HCT116 (cell line): ENCODE data around the gene KLHDC4. TPM values are rescaled to one million over a fixed set of nuclear protein-coding genes. Genes with fewer than 3 reads are reported as not detected.

Experiments
- ATAC-seq: fragments of 200-7000 bp; cut with Tn5 transposase; 2 replicates; pipeline ENCODE4 v1.9.1; 2020; ENCODE audit warnings: mild to moderate bottlenecking, moderate library complexity
- BruUV-seq: library from RNA; stranded (reverse); fragments of 400-500 nt; replicated peaks from 2 replicates; lab custom pipeline; 2021; lab: Mats Ljungman, UMichigan
- CTCF ChIA-PET: fragments of 300-600 bp; sonication (Branson Sonifier 250); formaldehyde crosslinking; loops from one replicate; lab custom pipeline; 2021; ENCODE audit warnings: antibody characterized with exemption; lab: Charles Lee
- POLR2A ChIA-PET: fragments of 300-600, 350-600 bp; sonication (Branson Sonifier 250); formaldehyde crosslinking; loops from one replicate; lab custom pipeline; 2021; ENCODE audit warnings: antibody characterized with exemption; lab: Charles Lee
- RAD21 ChIA-PET, 2 experiments: fragments of 300-600 bp; sonication (Branson Sonifier 250); formaldehyde crosslinking; loops; one replicate each; lab custom pipeline; 2023; ENCODE audit warnings: low total read pairs in 2 of 2; ENCODE audit not compliant: uncharacterized antibody in 2 of 2, unreplicated experiment in 2 of 2, low non-redundant PET in 1 of 2; lab: Charles Lee
- DNase-seq: peaks from one replicate; pipeline ENCODE4 v3.0.0-alpha.2; 2010; ENCODE audit warnings: low read depth, low spot score
- H2AFZ ChIP-seq: fragments of 200-600 bp; shearing (Covaris generic), sonication (generic); 2 replicates; pipeline ENCODE4 v1.6.1; 2017; ENCODE audit warnings: low read depth, mixed run types, mixed read lengths, antibody characterized with exemption, low read length; ENCODE audit not compliant: poor library complexity, severe bottlenecking
- H3K27ac ChIP-seq: 2 replicates; pipeline ENCODE4 v1.5.1; 2012; ENCODE audit warnings: low read depth, low read length
- H3K27me3 ChIP-seq: fragments of 200-600 bp; sonication (generic); 2 replicates; pipeline ENCODE4 v1.6.1; 2016; ENCODE audit warnings: mixed run types, low read length, mixed read lengths; ENCODE audit not compliant: insufficient read depth
- H3K36me3 ChIP-seq, 2 experiments: fragments of 200-500 bp in 1 of 2; fragments of 200-600 bp in 1 of 2; sonication (Bioruptor generic) in 1 of 2; sonication (generic) in 1 of 2; 2 replicates each; pipeline versions ENCODE4 v1.5.1 to v1.6.1; 2014 to 2016; ENCODE audit warnings: low read length in 2 of 2, inconsistent platforms in 1 of 2, mixed read lengths in 1 of 2, mixed run types in 1 of 2; ENCODE audit not compliant: insufficient read depth in 2 of 2, control insufficient read depth in 1 of 2
- H3K4me1 ChIP-seq, 2 experiments: fragments of 200-600 bp in 1 of 2; sonication (generic) in 1 of 2; 2 replicates each; pipeline versions ENCODE4 v1.5.1 to v1.6.1; 2012 to 2017; ENCODE audit warnings: low read length in 2 of 2, inconsistent platforms in 1 of 2, mild to moderate bottlenecking in 1 of 2, mixed read lengths in 1 of 2, mixed run types in 1 of 2, moderate library complexity in 1 of 2; ENCODE audit not compliant: insufficient read depth in 2 of 2, control insufficient read depth in 1 of 2
- H3K4me2 ChIP-seq: fragments of 200-600 bp; sonication (generic); 2 replicates; pipeline ENCODE4 v1.6.1; 2017; ENCODE audit warnings: mixed run types, low read length, mixed read lengths
- H3K4me3 ChIP-seq, 2 experiments: fragments of 200-600 bp in 1 of 2; sonication (generic) in 1 of 2; replicated peaks in 1 of 2; 2 replicates each; pipeline ENCODE4 v1.5.1; 2011 to 2016; ENCODE audit warnings: low read length in 2 of 2, control low read depth in 1 of 2, low read depth in 1 of 2, mild to moderate bottlenecking in 1 of 2, mixed read lengths in 1 of 2, mixed run types in 1 of 2
- H3K79me2 ChIP-seq: fragments of 200-600 bp; sonication (generic); 2 replicates; pipeline ENCODE4 v1.6.1; 2017; ENCODE audit warnings: mild to moderate bottlenecking, mixed run types, low read length, moderate library complexity, mixed read lengths; ENCODE audit not compliant: insufficient read depth
- H3K9ac ChIP-seq: fragments of 200-600 bp; sonication (generic); 2 replicates; pipeline ENCODE4 v1.6.1; 2016; ENCODE audit warnings: low read length, mixed read lengths
- H3K9me2 ChIP-seq: fragments of 200-600 bp; sonication (generic), shearing (Covaris generic); 2 replicates; pipeline ENCODE4 v1.6.1; 2017; ENCODE audit warnings: mixed run types, mild to moderate bottlenecking, moderate library complexity; ENCODE audit not compliant: insufficient read depth
- H3K9me3 ChIP-seq, 2 experiments: fragments of 200-500 bp in 1 of 2; fragments of 200-600 bp in 1 of 2; sonication (Bioruptor generic) in 1 of 2; sonication (generic) in 1 of 2; 2 replicates each; pipeline ENCODE4 v1.6.1; 2014 to 2017; ENCODE audit warnings: low read length in 2 of 2, mixed read lengths in 2 of 2, inconsistent platforms in 1 of 2, low read depth in 1 of 2, mild to moderate bottlenecking in 1 of 2, mixed run types in 1 of 2, moderate library complexity in 1 of 2; ENCODE audit not compliant: control insufficient read depth in 1 of 2, insufficient read depth in 1 of 2
- H4K20me1 ChIP-seq: fragments of 200-600 bp; sonication (generic), shearing (Covaris generic); 2 replicates; pipeline ENCODE4 v1.6.1; 2017; ENCODE audit warnings: mixed run types, mild to moderate bottlenecking, moderate library complexity; ENCODE audit not compliant: insufficient read depth
- ATF3 ChIP-seq: IDR thresholded peaks from 2 replicates; pipeline ENCODE4 v1.6.1; 2012
- CBX3 ChIP-seq: IDR thresholded peaks from 2 replicates; pipeline ENCODE4 v1.6.1; 2012; ENCODE audit warnings: low read depth
- CEBPB ChIP-seq: IDR thresholded peaks from 2 replicates; pipeline ENCODE4 v1.6.1; 2012; ENCODE audit warnings: low read depth
- EGR1 ChIP-seq: IDR thresholded peaks from 2 replicates; pipeline ENCODE4 v1.6.1; 2012; ENCODE audit warnings: low read depth
- ELF1 ChIP-seq: IDR thresholded peaks from 2 replicates; pipeline ENCODE4 v1.6.1; 2012; ENCODE audit warnings: low read depth, borderline replicate concordance
- EZH2phosphoT487 ChIP-seq: fragments of 200-600 bp; IDR thresholded peaks from 2 replicates; pipeline ENCODE4 v1.6.1; 2018; ENCODE audit warnings: antibody characterized with exemption, borderline replicate concordance
- FOSL1 ChIP-seq: IDR thresholded peaks from 2 replicates; pipeline ENCODE4 v1.6.1; 2012; ENCODE audit warnings: low read depth
- JUND ChIP-seq: IDR thresholded peaks from 2 replicates; pipeline ENCODE4 v1.6.1; 2012
- POLR2A ChIP-seq: IDR thresholded peaks from 2 replicates; pipeline ENCODE4 v1.7.0; 2011; ENCODE audit warnings: borderline replicate concordance; ENCODE audit not compliant: insufficient read depth, insufficient read length; ENCODE audit errors: extremely low read depth
- POLR2AphosphoS5 ChIP-seq: IDR thresholded peaks from 2 replicates; pipeline ENCODE4 v1.6.1; 2011; ENCODE audit warnings: mild to moderate bottlenecking, low read depth, low read length, moderate library complexity
- RAD21 ChIP-seq: IDR thresholded peaks from 2 replicates; pipeline ENCODE4 v1.6.1; 2012; ENCODE audit warnings: low read depth, mild to moderate bottlenecking
- REST ChIP-seq: IDR thresholded peaks from 2 replicates; pipeline ENCODE4 v1.6.1; 2012; ENCODE audit warnings: low read depth
- SIN3A ChIP-seq: IDR thresholded peaks from 2 replicates; pipeline ENCODE4 v1.6.1; 2012; ENCODE audit warnings: low read depth
- SP1 ChIP-seq: IDR thresholded peaks from 2 replicates; pipeline ENCODE4 v1.6.1; 2012; ENCODE audit warnings: low read depth
- SRF ChIP-seq: IDR thresholded peaks from 2 replicates; pipeline ENCODE4 v1.6.1; 2012; ENCODE audit warnings: low read depth
- ZFX ChIP-seq: fragments of 450-650 bp; IDR thresholded peaks from 2 replicates; pipeline ENCODE4 v1.6.1; 2017
- intact Hi-C: fragments of 100-400 bp; cut with micrococcal nuclease; formaldehyde crosslinking; loops from 2 replicates; pipeline ENCODE4 v1.10.0; 2022
- total RNA-seq: library from RNA; stranded (reverse); gene quantifications from one replicate; pipeline ENCODE4 v1.2.1, GENCODE V29; 2021; ENCODE audit not compliant: unreplicated experiment
- TF ChIP-seq, protein P1 (sequence below), 3 experiments: fragments of 200-600 bp in 1 of 3; sonication (generic) in 1 of 3; IDR thresholded peaks in 2 of 3; conservative IDR thresholded peaks in 1 of 3; 2 replicates each; pipeline ENCODE4 v1.5.1; 2012 to 2017; ENCODE audit warnings: low read depth in 2 of 3, low read length in 2 of 3, antibody characterized with exemption in 1 of 3, borderline replicate concordance in 1 of 3, control low read depth in 1 of 3, mild to moderate bottlenecking in 1 of 3, mixed read lengths in 1 of 3, mixed run types in 1 of 3, moderate library complexity in 1 of 3; ENCODE audit not compliant: insufficient read depth in 1 of 3
- TF ChIP-seq, protein P2 (sequence below): IDR thresholded peaks from 2 replicates; pipeline ENCODE4 v1.6.1; 2011; ENCODE audit warnings: mild to moderate bottlenecking, low read length, moderate library complexity; ENCODE audit not compliant: insufficient replicate concordance; ENCODE audit errors: extremely low read depth

Gene KLHDC4
- total RNA-seq, 1 experiment from 2014 or later: 107 TPM

- no TSS peak for BruUV-seq
- POLR2A ChIA-PET: no interaction called here
- RAD21 ChIA-PET: no interaction called here
- Histone ChIP-seq H3K9me2 (no peaks in the 10 kb centered on the region), H3K27ac (no peak overlapping the region), H2AFZ (no peak overlapping the region), H4K20me1 (no peaks in the 10 kb centered on the region), H3K4me1 (no peaks in the 10 kb centered on the region), H3K9me3 (no peaks in the 10 kb centered on the region), H3K9ac (no peak overlapping the region), H3K4me2 (no peak overlapping the region), H3K27me3 (no peaks in the 10 kb centered on the region), H3K4me3 (no peak overlapping the region), H3K79me2 (0 out of 2 replicates have a peak, but pooled peaks cover 4% of the 10 kb centered on the region), H3K36me3 (peaks cover 9 to 19% of the 10 kb centered on the region in 2 experiments; a peak in 3 of 4 replicates)
- intact Hi-C loops: no loop called here
- no peak for TF ChIP-seq EZH2phosphoT487
- no peak for TF ChIP-seq POLR2AphosphoS5
- TF ChIP-seq, protein P1, sequence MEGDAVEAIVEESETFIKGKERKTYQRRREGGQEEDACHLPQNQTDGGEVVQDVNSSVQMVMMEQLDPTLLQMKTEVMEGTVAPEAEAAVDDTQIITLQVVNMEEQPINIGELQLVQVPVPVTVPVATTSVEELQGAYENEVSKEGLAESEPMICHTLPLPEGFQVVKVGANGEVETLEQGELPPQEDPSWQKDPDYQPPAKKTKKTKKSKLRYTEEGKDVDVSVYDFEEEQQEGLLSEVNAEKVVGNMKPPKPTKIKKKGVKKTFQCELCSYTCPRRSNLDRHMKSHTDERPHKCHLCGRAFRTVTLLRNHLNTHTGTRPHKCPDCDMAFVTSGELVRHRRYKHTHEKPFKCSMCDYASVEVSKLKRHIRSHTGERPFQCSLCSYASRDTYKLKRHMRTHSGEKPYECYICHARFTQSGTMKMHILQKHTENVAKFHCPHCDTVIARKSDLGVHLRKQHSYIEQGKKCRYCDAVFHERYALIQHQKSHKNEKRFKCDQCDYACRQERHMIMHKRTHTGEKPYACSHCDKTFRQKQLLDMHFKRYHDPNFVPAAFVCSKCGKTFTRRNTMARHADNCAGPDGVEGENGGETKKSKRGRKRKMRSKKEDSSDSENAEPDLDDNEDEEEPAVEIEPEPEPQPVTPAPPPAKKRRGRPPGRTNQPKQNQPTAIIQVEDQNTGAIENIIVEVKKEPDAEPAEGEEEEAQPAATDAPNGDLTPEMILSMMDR (IDR thresholded peaks at IDR 0.05 in 2 of 3, conservative IDR thresholded peaks at IDR 0.05 in 1 of 3; ENCODE audit: borderline replicate concordance in 1 of 3, insufficient read depth in 1 of 3, low read depth in 2 of 3, low read length in 2 of 3): no peak
- no peak for TF ChIP-seq JUND
- TF ChIP-seq REST: no peak
- no peak for TF ChIP-seq SRF
- TF ChIP-seq EGR1: no peak
- no peak for TF ChIP-seq SIN3A
- no peak for TF ChIP-seq FOSL1
- no peak for TF ChIP-seq CEBPB
- TF ChIP-seq ATF3: no peak
- TF ChIP-seq, protein P2, sequence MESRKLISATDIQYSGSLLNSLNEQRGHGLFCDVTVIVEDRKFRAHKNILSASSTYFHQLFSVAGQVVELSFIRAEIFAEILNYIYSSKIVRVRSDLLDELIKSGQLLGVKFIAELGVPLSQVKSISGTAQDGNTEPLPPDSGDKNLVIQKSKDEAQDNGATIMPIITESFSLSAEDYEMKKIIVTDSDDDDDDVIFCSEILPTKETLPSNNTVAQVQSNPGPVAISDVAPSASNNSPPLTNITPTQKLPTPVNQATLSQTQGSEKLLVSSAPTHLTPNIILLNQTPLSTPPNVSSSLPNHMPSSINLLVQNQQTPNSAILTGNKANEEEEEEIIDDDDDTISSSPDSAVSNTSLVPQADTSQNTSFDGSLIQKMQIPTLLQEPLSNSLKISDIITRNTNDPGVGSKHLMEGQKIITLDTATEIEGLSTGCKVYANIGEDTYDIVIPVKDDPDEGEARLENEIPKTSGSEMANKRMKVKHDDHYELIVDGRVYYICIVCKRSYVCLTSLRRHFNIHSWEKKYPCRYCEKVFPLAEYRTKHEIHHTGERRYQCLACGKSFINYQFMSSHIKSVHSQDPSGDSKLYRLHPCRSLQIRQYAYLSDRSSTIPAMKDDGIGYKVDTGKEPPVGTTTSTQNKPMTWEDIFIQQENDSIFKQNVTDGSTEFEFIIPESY: no peak
- no peak for TF ChIP-seq ELF1
- no peak for TF ChIP-seq ZFX
- no peak for TF ChIP-seq CBX3
- TF ChIP-seq POLR2A: no peak
- TF ChIP-seq SP1: no peak
- TF ChIP-seq RAD21: no peak
- no peak for DNase-seq
- no peak for ATAC-seq
- CTCF ChIA-PET: no interaction called here
Observed at GRCh38 chr16:87698676-87699199, 67.0 kb downstream of the KLHDC4 start.
